GM19023 (cell line): ENCODE results near the gene DOCK11.

ENCODE experiments used
- ATAC-seq: cut with Tn5 transposase; IDR thresholded peaks from one replicate; pipeline ENCODE4 v1.9.1; 2021; ENCODE audit warnings: mild to moderate bottlenecking, moderate library complexity; ENCODE audit not compliant: unreplicated experiment

DOCK11 gene

GRCh38 chrX:118528071-118528737 is 32.6 kb downstream of the DOCK11 start:
- ATAC-seq, result peak; percentile 69

DNA sequence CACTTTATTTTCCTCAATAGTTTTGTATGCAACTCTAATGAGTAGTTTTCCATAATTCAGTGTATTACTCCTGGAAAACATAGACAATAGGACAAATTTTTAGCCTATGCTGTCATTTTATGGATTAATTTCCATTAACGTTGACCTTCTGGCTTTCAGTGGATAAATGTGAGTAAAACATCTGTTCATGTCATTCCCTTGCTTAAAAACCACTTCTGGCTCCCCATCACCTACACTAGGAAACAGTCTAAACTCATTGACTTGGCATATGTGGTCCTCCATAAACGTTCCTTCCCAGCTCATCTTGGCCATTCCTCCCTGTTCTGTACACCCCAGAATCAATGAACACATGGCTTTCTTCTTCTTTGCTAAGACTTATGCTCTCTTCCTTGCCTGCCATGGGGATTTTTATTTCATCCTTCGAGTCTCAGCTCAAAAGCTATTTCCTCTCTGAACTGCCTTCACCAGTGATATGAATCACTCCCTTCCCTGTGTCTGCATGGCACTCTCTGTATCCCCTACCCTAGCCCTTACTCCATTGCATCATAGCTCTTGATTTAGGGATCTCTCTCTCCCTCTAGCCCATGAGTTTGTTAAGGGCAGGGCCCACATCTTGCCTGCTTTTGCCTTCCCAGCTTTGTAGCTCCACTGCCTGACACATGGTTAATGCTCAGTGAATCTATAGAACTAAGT is 34.8 kb downstream of the DOCK11 start:
- no peak for ATAC-seq

- no peak for ATAC-seq
Measured at GRCh38 chrX:118534716-118535493, 39.3 kb downstream of the DOCK11 start.

DNA sequence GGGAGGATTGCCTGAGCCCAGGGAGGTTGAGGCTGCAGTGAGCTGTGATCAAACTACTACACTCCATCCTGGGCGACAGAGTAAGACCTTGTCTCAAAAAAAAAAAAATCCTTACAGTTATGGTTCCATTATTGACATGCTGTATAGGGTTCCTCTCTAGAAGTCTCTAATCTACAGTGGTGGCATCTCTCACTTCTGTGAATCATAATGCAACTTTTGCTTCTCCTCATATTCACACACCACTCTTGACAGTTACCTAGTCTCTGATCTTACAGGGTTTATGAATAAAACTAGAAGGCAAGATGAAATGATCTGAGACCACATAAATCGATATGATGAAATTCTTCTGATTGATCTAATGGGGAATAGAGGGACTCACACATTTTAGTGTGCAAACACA is 40.6 kb downstream of the DOCK11 start:
- ATAC-seq, result peak; percentile 58

DNA sequence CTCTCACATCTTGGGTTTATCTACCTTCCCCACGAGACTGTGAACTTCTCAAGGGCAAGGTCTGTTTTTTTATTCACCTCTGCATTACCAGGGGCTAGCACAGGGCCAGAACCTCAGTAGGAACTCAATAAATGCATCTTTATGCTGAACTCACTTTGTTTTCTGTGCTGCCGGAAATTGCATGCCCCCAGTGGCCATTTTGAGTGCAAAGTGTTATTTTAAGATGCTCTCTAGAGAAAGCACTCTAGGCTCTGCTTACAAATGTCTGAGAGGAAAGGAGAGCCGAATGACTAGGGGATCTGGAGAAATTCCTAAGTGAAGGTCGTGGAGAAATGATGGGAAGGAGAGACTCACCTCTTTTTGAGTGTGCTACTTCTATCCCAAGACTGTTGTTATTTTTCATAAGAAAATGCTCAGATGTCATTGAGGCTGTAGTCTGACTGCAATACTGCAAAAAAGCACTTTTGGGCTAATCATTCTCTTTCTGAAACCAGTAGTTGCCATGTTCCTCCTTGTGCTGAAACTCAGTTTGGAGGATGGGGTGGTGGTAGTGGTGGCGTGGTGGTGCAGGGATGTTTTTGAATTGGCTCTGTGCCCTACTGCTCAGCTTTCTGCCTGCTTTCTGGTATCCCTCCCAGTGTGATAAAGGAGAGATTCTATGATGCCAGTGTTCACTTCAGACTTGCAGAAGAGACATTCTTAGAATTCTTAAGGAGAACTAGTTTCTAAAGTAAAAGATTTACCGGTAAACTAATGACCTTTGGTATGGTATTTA is 41.3 kb downstream of the DOCK11 start:
- ATAC-seq, result peak; percentile 76

- no peak for ATAC-seq
Measured at GRCh38 chrX:118538386-118538785, 42.8 kb downstream of the DOCK11 start.

GRCh38 chrX:118540342-118540741 is 44.7 kb downstream of the DOCK11 start:
- ATAC-seq, result no peak

DNA sequence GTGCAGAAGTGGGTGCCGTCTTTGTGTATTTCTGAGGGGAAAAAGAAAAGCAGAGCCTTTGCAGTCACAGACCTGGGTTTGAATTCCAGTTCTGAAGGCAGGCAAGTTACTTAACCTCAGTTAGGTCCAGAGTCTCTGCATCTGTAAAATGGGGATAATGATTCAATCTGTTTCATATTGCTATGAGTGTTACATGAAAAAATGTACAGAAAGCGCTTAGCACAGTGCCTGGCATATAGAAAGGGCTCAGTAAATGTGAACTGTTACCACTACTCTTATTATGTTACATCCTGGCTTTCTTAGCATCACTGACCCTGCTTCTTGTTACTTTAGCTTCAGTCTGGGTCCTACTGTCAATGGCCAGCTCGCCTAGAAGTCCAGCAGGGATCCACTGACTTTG is 45.9 kb downstream of the DOCK11 start:
- no peak for ATAC-seq

GRCh38 chrX:118545510-118545909 is 49.9 kb downstream of the DOCK11 start:
- no peak for ATAC-seq

DNA sequence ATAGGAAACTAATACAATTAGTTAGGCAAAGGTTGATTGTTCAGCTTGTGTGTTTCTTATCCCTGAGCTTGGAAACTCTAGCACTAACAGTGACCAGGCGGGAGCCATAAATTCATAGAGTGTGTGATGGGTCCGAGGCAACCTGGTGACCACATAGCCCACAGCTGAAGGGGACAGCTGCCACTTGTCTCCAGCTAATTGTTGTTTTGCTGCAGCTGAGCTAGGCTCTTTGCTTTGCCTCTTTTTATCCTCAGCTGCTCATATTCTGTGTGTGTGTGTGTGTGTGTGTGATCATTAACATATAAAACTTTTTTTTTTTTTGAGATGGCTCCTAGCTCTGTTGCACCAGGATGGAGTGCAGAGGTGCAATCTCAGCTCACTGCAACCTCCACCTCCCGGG is 53.2 kb downstream of the DOCK11 start:
- no peak for ATAC-seq

DNA sequence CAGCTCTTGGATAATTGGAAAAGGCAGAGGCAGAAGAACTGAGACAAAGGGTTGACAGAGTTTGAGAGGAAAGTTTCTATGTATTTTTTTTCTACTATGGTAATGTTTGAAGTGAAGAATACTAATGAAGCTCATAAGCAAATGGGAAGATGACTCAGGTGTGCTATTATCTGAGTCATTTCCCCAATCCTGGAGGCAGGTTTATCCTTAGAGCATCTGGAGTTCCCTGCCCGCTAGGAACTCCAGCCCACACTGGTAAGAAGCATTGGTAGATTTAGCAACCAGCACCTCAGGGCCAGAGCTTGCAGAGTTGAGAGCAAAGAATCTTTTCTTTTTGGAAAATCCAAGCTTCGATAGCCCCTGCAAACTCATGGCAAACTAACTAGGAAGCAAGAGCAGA is 55.2 kb downstream of the DOCK11 start:
- ATAC-seq, result no peak

DNA sequence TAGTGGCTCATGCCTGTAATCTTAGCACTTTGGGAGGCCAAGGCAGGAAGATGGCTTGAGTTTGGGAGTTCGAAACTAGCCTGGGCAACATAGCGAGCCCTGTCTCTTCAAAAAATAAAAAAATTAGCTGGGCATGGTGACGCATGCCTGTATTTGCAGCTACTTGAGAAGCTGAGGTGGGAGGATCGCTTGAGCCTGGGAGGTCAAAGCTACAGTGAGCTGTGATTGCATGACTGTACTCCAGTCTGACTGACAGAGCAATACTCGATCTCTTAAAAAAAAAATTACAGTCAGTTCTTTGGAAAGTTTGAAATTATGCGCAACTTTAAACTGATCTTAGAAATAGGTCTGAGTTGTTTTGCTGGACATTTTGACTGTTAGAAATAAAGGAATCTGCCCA is 55.8 kb downstream of the DOCK11 start:
- no peak for ATAC-seq

- no peak for ATAC-seq
Measured at GRCh38 chrX:118552121-118552900, 56.7 kb downstream of the DOCK11 start.

- ATAC-seq, result no peak
Measured at GRCh38 chrX:118553042-118553710, 57.6 kb downstream of the DOCK11 start.

GRCh38 chrX:118554511-118554910 is 58.9 kb downstream of the DOCK11 start:
- ATAC-seq, result no peak

DNA sequence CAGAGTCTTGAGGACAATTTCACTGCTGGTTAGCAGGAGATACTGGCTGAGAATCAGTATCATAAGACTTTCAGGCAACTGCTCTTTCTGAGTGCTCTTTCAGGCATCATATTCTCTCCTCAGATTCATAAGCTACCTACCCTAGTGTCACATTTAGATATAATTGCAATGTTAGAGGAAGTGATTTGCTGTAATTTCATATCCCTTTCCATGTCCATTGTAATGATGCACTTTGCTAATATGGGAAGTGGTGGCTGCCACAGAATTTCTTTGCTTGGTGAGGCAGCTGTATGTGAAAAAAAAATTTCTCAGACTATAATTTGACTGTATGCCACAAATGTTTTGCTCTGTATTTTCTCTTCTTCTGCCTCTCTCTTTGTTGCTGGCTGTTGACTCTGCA is 63.3 kb downstream of the DOCK11 start:
- ATAC-seq, result no peak

- no peak for ATAC-seq
Measured at GRCh38 chrX:118560489-118560888, 64.9 kb downstream of the DOCK11 start.

- ATAC-seq, result no peak
Measured at GRCh38 chrX:118562582-118563164, 67.1 kb downstream of the DOCK11 start.

GRCh38 chrX:118564498-118564897 is 68.9 kb downstream of the DOCK11 start:
- ATAC-seq, result no peak
